ENCODE measurements around the gene ADCY3. TPM values are rescaled to one million over a fixed set of nuclear protein-coding genes. Genes with fewer than 3 reads are reported as not detected.

The ADCY3 gene
- polyA plus RNA-seq, 1 of the 3 experiments (the other 2 are of a cell fraction), result 53.9 TPM

DNA sequence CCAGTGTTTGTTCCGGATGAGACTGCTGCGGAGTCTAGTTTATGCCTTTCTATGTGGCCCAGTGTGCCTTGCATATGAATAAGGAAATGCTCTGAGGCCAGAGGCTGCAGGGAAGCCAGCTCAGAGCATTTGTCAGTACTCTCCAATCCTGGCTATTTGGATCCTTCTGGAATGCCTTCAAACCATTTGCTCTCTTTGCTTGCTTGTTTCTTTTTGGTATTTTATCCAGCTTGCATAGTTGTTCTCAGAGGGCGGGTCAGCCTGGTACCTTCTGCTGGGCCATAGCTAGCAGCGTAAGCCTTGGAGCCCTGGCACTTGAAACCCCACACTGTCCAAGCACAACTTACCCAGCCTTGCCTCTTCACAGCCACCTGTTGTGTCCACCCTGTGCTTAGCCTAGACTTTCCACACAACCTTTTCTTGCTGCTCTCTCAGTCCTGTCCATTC, 106.3 kb downstream of the ADCY3 start:
- Histone ChIP-seq H2AFZ (ENCODE audit: low read depth) (no peak overlapping the region), H3K9ac (no peak overlapping the region), H3K27ac (ENCODE audit: low read depth in 2 of 2, low read length in 1 of 2) (no peak overlapping the region), H3K9me2 (no peaks in the 10 kb centered on the region), H3K4me1 (ENCODE audit: control insufficient read depth in 1 of 2, insufficient read depth in 2 of 2, low read depth in 1 of 2, low read length in 1 of 2) (peaks cover 2 to 20% of the 10 kb centered on the region in 2 experiments; a peak in 3 of 4 replicates), H3F3A (replicated peaks; ENCODE audit: insufficient read depth) (peaks cover 9% of the 10 kb centered on the region), H3K27me3 (ENCODE audit: insufficient read depth) (no peaks in the 10 kb centered on the region), H3K4me3 (ENCODE audit: low read depth in 2 of 2, low read length in 1 of 2) (no peak overlapping the region), H3K4me2 (no peak overlapping the region), H4K20me1 (ENCODE audit: insufficient read depth) (peaks cover 2% of the 10 kb centered on the region; the same call in 1 of the 2 replicates), H3K36me3 (replicated peaks in 1 of 2; ENCODE audit: control insufficient read depth in 1 of 2, insufficient read depth in 2 of 2, low read length in 1 of 2) (peaks cover 32 to 38% of the 10 kb centered on the region in 2 experiments), H3K79me2 (ENCODE audit: insufficient read depth) (peaks cover 80% of the 10 kb centered on the region), H3K9me3 (no peaks in the 10 kb centered on the region)
- POLR2A ChIA-PET, result interaction anchor here (1.0 kb wide), 1 partner anchor 21 kb away, joined by 3 read pairs; the partner anchor contains the start of genes CENPO and PTRHD1
- TF ChIP-seq SIN3A (IDR thresholded peaks at IDR 0.05; ENCODE audit: borderline replicate concordance, low read depth, low read length) (no peak), RAD21 (IDR thresholded peaks at IDR 0.05; ENCODE audit: low read length) (no peak), MXI1 (IDR thresholded peaks at IDR 0.05; ENCODE audit: low read depth, low read length) (no peak), PBX3 (IDR thresholded peaks at IDR 0.05) (no peak), POLR2AphosphoS5 (IDR thresholded peaks at IDR 0.05; ENCODE audit: low read depth, low read length) (no peak), NRF1 (IDR thresholded peaks at IDR 0.05; ENCODE audit: low read depth, low read length) (no peak), RCOR1 (IDR thresholded peaks at IDR 0.05; ENCODE audit: low read length) (no peak)
- TF ChIP-seq, protein P1, sequence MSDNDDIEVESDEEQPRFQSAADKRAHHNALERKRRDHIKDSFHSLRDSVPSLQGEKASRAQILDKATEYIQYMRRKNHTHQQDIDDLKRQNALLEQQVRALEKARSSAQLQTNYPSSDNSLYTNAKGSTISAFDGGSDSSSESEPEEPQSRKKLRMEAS (IDR thresholded peaks at IDR 0.05; ENCODE audit: low read depth), result no peak
- TF ChIP-seq, protein P2, sequence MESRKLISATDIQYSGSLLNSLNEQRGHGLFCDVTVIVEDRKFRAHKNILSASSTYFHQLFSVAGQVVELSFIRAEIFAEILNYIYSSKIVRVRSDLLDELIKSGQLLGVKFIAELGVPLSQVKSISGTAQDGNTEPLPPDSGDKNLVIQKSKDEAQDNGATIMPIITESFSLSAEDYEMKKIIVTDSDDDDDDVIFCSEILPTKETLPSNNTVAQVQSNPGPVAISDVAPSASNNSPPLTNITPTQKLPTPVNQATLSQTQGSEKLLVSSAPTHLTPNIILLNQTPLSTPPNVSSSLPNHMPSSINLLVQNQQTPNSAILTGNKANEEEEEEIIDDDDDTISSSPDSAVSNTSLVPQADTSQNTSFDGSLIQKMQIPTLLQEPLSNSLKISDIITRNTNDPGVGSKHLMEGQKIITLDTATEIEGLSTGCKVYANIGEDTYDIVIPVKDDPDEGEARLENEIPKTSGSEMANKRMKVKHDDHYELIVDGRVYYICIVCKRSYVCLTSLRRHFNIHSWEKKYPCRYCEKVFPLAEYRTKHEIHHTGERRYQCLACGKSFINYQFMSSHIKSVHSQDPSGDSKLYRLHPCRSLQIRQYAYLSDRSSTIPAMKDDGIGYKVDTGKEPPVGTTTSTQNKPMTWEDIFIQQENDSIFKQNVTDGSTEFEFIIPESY (IDR thresholded peaks at IDR 0.05; ENCODE audit: borderline replicate concordance, low read depth), result no peak
- 98% methylated on average over 4 of the region's 4 CpGs for WGBS (ENCODE audit: low lambda C conversion rate)
- CTCF ChIA-PET, result interaction anchor here (1.6 to 12.4 kb wide), 4 partner anchors 13 to 404 kb away, joined by 3 to 132 read pairs (median 14); partner anchors contain the start of genes CENPO and PTRHD1
- DNase-seq, result no peak

GRCh38 chr2:24809316-24810007, 110.6 kb downstream of the ADCY3 start:
- Histone ChIP-seq H3K4me2 (no peak overlapping the region), H3F3A (replicated peaks; ENCODE audit: insufficient read depth) (peaks cover 11% of the 10 kb centered on the region), H3K9me2 (no peaks in the 10 kb centered on the region), H3K27ac (ENCODE audit: low read depth in 2 of 2, low read length in 1 of 2) (peak overlapping the region; percentile 8 to 28; a peak in 2 of 4 replicates), H3K27me3 (ENCODE audit: insufficient read depth) (no peaks in the 10 kb centered on the region), H3K9ac (no peak overlapping the region), H3K4me3 (ENCODE audit: low read depth in 2 of 2, low read length in 1 of 2) (no peak overlapping the region), H3K79me2 (ENCODE audit: insufficient read depth) (peaks cover 100% of the 10 kb centered on the region), H3K4me1 (ENCODE audit: control insufficient read depth in 1 of 2, insufficient read depth in 2 of 2, low read depth in 1 of 2, low read length in 1 of 2) (peaks cover 0 to 11% of the 10 kb centered on the region in 2 experiments; a peak in 3 of 4 replicates), H3K36me3 (replicated peaks in 1 of 2; ENCODE audit: control insufficient read depth in 1 of 2, insufficient read depth in 2 of 2, low read length in 1 of 2) (peaks cover 8 to 24% of the 10 kb centered on the region in 2 experiments), H4K20me1 (ENCODE audit: insufficient read depth) (peaks cover 2% of the 10 kb centered on the region; the same call in 1 of the 2 replicates), H2AFZ (ENCODE audit: low read depth) (peak overlapping the region; percentile 38), H3K9me3 (no peaks in the 10 kb centered on the region)
- ChIA-PET CTCF (interaction anchor here (0.7 to 12.4 kb wide), 5 partner anchors 11 to 399 kb away, joined by 3 to 132 read pairs (median 3); partner anchors contain the start of genes CENPO and PTRHD1), POLR2A (no interaction called here)
- DNase-seq, result no peak
- WGBS (ENCODE audit: low lambda C conversion rate), result 78% methylated on average over 4 of the region's 4 CpGs
- TF ChIP-seq FOSL2 (IDR thresholded peaks at IDR 0.05; ENCODE audit: borderline replicate concordance, low read depth) (peak; percentile 32; the same call in 1 of the 2 replicates), RXRA (IDR thresholded peaks at IDR 0.05; ENCODE audit: borderline replicate concordance, low read depth) (no peak), SIN3A (IDR thresholded peaks at IDR 0.05; ENCODE audit: borderline replicate concordance, low read depth, low read length) (no peak), CHD2 (IDR thresholded peaks at IDR 0.05; ENCODE audit: low read length, partially characterized antibody) (no peak), TCF12 (IDR thresholded peaks at IDR 0.05) (peak; percentile 28; the same call in 1 of the 2 replicates), FOXJ3 (CRISPR knock-in tag; IDR thresholded peaks at IDR 0.05) (no peak), PBX3 (IDR thresholded peaks at IDR 0.05) (no peak), SMC3 (IDR thresholded peaks at IDR 0.05; ENCODE audit: low read depth, low read length) (no peak)
- TF ChIP-seq, protein P3, sequence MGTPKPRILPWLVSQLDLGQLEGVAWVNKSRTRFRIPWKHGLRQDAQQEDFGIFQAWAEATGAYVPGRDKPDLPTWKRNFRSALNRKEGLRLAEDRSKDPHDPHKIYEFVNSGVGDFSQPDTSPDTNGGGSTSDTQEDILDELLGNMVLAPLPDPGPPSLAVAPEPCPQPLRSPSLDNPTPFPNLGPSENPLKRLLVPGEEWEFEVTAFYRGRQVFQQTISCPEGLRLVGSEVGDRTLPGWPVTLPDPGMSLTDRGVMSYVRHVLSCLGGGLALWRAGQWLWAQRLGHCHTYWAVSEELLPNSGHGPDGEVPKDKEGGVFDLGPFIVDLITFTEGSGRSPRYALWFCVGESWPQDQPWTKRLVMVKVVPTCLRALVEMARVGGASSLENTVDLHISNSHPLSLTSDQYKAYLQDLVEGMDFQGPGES (IDR thresholded peaks at IDR 0.05; ENCODE audit: low read depth, low read length), result no peak
- TF ChIP-seq, protein P2 (IDR thresholded peaks at IDR 0.05; ENCODE audit: borderline replicate concordance, low read depth), result no peak
- TF ChIP-seq, protein P1 (IDR thresholded peaks at IDR 0.05; ENCODE audit: low read depth), result no peak
